Panc1 (cell line): ENCODE results near the gene HOXA9. TPM values are rescaled to one million over a fixed set of nuclear protein-coding genes. Genes with fewer than 3 reads are reported as not detected.

Source experiments
- ATAC-seq: fragments of 200-7000 bp; cut with Tn5 transposase; 2 replicates; pipeline ENCODE4 v1.9.1; 2020; ENCODE audit warnings: mild to moderate bottlenecking, moderate library complexity
- BruUV-seq: library from RNA; stranded (reverse); fragments of 400-500 nt; replicated peaks from 2 replicates; lab custom pipeline; 2021; lab: Mats Ljungman, UMichigan
- CTCF ChIA-PET: fragments of 300-600 bp; sonication (Branson Sonifier 250); formaldehyde crosslinking; loops from one replicate; lab custom pipeline; 2022; ENCODE audit warnings: antibody characterized with exemption; lab: Charles Lee
- POLR2A ChIA-PET: fragments of 300-600 bp; sonication (Branson Sonifier 250); formaldehyde crosslinking; loops from one replicate; lab custom pipeline; 2022; ENCODE audit warnings: antibody characterized with exemption; lab: Charles Lee
- DNase-seq: peaks from one replicate; pipeline ENCODE4 v3.0.0-alpha.2; 2010; ENCODE audit warnings: low read depth, low spot score
- H3K27ac ChIP-seq: 2 replicates; pipeline ENCODE4 v1.5.1; 2011; ENCODE audit warnings: mild to moderate bottlenecking, low read length, inconsistent platforms
- H3K27me3 ChIP-seq: fragments of 200-500 bp; sonication (Bioruptor generic); 2 replicates; pipeline ENCODE4 v1.6.0; 2014; ENCODE audit warnings: low read length, inconsistent platforms; ENCODE audit not compliant: control insufficient read depth, insufficient read depth
- H3K36me3 ChIP-seq: fragments of 200-500 bp; sonication (Bioruptor generic); 2 replicates; pipeline ENCODE4 v1.5.1; 2014; ENCODE audit warnings: inconsistent platforms, mild to moderate bottlenecking, low read length, moderate library complexity; ENCODE audit not compliant: control insufficient read depth, insufficient read depth
- H3K4me1 ChIP-seq: 2 replicates; pipeline ENCODE4 v1.5.1; 2011; ENCODE audit warnings: inconsistent platforms, mild to moderate bottlenecking, low read length, moderate library complexity; ENCODE audit not compliant: control insufficient read depth, insufficient read depth
- H3K4me3 ChIP-seq, 2 experiments: 2 replicates each; pipeline ENCODE4 v1.5.1; 2011 to 2012; ENCODE audit warnings: low read depth in 2 of 2, low read length in 2 of 2, mild to moderate bottlenecking in 2 of 2, inconsistent platforms in 1 of 2, moderate library complexity in 1 of 2
- H3K9me3 ChIP-seq: fragments of 200-500 bp; sonication (Bioruptor generic); 2 replicates; pipeline ENCODE4 v1.5.1; 2014; ENCODE audit warnings: low read depth, mild to moderate bottlenecking, inconsistent platforms, low read length, moderate library complexity; ENCODE audit not compliant: control insufficient read depth, insufficient read depth
- CTCF ChIP-seq: fragments of 450-650 bp; IDR thresholded peaks from 2 replicates; pipeline ENCODE4 v1.5.1; 2017; ENCODE audit warnings: mild to moderate bottlenecking
- POLR2AphosphoS5 ChIP-seq: IDR thresholded peaks from 2 replicates; pipeline ENCODE4 v1.6.1; 2012; ENCODE audit warnings: mild to moderate bottlenecking, low read depth, low read length, moderate library complexity
- REST ChIP-seq, 2 experiments: IDR thresholded peaks; 2 replicates each; pipeline ENCODE4 v1.6.1; 2011 to 2012; ENCODE audit warnings: low read depth in 2 of 2, control low read depth in 1 of 2, low read length in 1 of 2, mild to moderate bottlenecking in 1 of 2, moderate library complexity in 1 of 2; ENCODE audit not compliant: insufficient read depth in 1 of 2
- SIN3A ChIP-seq: IDR thresholded peaks from 2 replicates; pipeline ENCODE4 v1.6.1; 2012; ENCODE audit warnings: low read depth, mild to moderate bottlenecking, low read length, moderate library complexity, borderline replicate concordance; ENCODE audit not compliant: insufficient read depth
- TCF7L2 ChIP-seq: IDR thresholded peaks from 2 replicates; pipeline ENCODE4 v1.6.1; 2011; ENCODE audit warnings: mild to moderate bottlenecking, low read depth, low read length, inconsistent platforms
- in situ Hi-C: cut with HindIII; loops from 2 replicates; pipeline ENCODE4 v1.10.0; 2016; ENCODE audit warnings: low sequenced_read_pairs, low pct_unique_long_range_greater_than_20kb
- intact Hi-C: fragments of 100-400 bp; cut with micrococcal nuclease; formaldehyde crosslinking; loops from one replicate; pipeline ENCODE4 v1.10.0; 2022; ENCODE audit not compliant: unreplicated experiment
- total RNA-seq: library from RNA; stranded (reverse); gene quantifications from one replicate; pipeline ENCODE4 v1.2.1, GENCODE V29; 2021; ENCODE audit not compliant: unreplicated experiment

HOXA9 gene
- total RNA-seq, 1 experiment from 2014 or later: not detected

GRCh38 chr7:27156508-27156898 is 8.8 kb downstream of the HOXA9 start, which contains the start of gene HOXA7:
HOXA7 (minus strand) TSS chr7:27156675; CDS start chr7:27156545, 130 bp downstream.
- in situ Hi-C loops: no loop called here
- Histone ChIP-seq H3K4me1 (0 out of 2 replicates have a peak, but pooled peaks cover 3% of the 10 kb centered on the region), H3K27me3 (no peaks in the 10 kb centered on the region), H3K27ac (peak within 1 kb of the TSS; percentile 45; the same call in 1 of the 2 replicates), H3K36me3 (no peaks in the 10 kb centered on the region; the same call in 1 of the 2 replicates), H3K4me3 (no peak within 1 kb of the TSS), H3K9me3 (no peaks in the 10 kb centered on the region)
- CTCF ChIA-PET: interaction anchor here (0.6 kb wide), 2 partner anchors 65 to 300 kb away, joined by 3 to 8 read pairs; no protein-coding TSS in a partner anchor
- intact Hi-C loops: no loop called here
- TF ChIP-seq POLR2AphosphoS5: no peak
- no peak for TF ChIP-seq SIN3A
- TF ChIP-seq CTCF: no peak
- no peak for TF ChIP-seq TCF7L2
- no peak for TF ChIP-seq REST (IDR thresholded peaks at IDR 0.05; ENCODE audit: insufficient read depth in 1 of 2, low read depth in 2 of 2, low read length in 1 of 2)
- no TSS peak for BruUV-seq
- POLR2A ChIA-PET: no interaction called here
- ATAC-seq (no peak), DNase-seq (no peak)

GRCh38 chr7:27155816-27156507 is 9.4 kb downstream of the HOXA9 start:
- Histone ChIP-seq H3K4me1 (0 out of 2 replicates have a peak, but pooled peaks cover 3% of the 10 kb centered on the region), H3K27ac (no peak overlapping the region), H3K4me3 (no peak overlapping the region), H3K9me3 (no peaks in the 10 kb centered on the region), H3K36me3 (no peaks in the 10 kb centered on the region; the same call in 1 of the 2 replicates), H3K27me3 (no peaks in the 10 kb centered on the region)
- ChIA-PET CTCF (no interaction called here), POLR2A (no interaction called here)
- ATAC-seq: no peak
- no TSS peak for BruUV-seq
- TF ChIP-seq POLR2AphosphoS5 (no peak), TCF7L2 (no peak), CTCF (no peak), REST (IDR thresholded peaks at IDR 0.05; ENCODE audit: insufficient read depth in 1 of 2, low read depth in 2 of 2, low read length in 1 of 2) (no peak), SIN3A (no peak)
- intact Hi-C loops (no loop called here), in situ Hi-C loops (no loop called here)
- DNase-seq: no peak
